Smooth muscle cell (in vitro differentiated cells): Measurements from ENCODE around the gene LOXHD1. TPM values are rescaled to one million over a fixed set of nuclear protein-coding genes. Genes with fewer than 3 reads are reported as not detected.

Source experiments
- DNase-seq: peaks from one replicate; lab custom pipeline; 2025; ENCODE audit not compliant: unreplicated experiment; lab: John Stamatoyannopoulos, UW
- H2AFZ ChIP-seq: fragments of 200-600 bp; sonication (generic); 2 replicates; pipeline ENCODE4 v1.6.0; 2016; ENCODE audit warnings: antibody characterized with exemption, low read depth, mild to moderate bottlenecking
- H3F3A ChIP-seq: fragments of 200-600 bp; sonication (generic); 2 replicates; pipeline ENCODE4 v1.6.0; 2017; ENCODE audit warnings: antibody characterized with exemption, low read depth
- H3K27ac ChIP-seq: fragments of 200-600 bp; sonication (generic); 2 replicates; pipeline ENCODE4 v1.5.1; 2016; ENCODE audit warnings: low read depth, mild to moderate bottlenecking
- H3K27me3 ChIP-seq: fragments of 200-600 bp; sonication (generic); 2 replicates; pipeline ENCODE4 v1.6.1; 2016; ENCODE audit warnings: low read depth, mild to moderate bottlenecking
- H3K36me3 ChIP-seq: fragments of 200-600 bp; sonication (generic); 2 replicates; pipeline ENCODE4 v1.5.1; 2016; ENCODE audit warnings: low read depth
- H3K4me1 ChIP-seq: fragments of 200-600 bp; sonication (generic); 2 replicates; pipeline ENCODE4 v1.5.1; 2016; ENCODE audit warnings: low read depth
- H3K4me2 ChIP-seq: fragments of 200-600 bp; sonication (generic); 2 replicates; pipeline ENCODE4 v1.6.0; 2016; ENCODE audit warnings: mild to moderate bottlenecking
- H3K4me3 ChIP-seq: fragments of 200-600 bp; sonication (generic); 2 replicates; pipeline ENCODE4 v1.5.1; 2016; ENCODE audit warnings: mild to moderate bottlenecking
- H3K79me2 ChIP-seq: fragments of 200-600 bp; sonication (generic); 2 replicates; pipeline ENCODE4 v1.6.0; 2016; ENCODE audit warnings: low read depth, mild to moderate bottlenecking
- H3K9ac ChIP-seq: fragments of 200-600 bp; sonication (generic); 2 replicates; pipeline ENCODE4 v1.6.0; 2016; ENCODE audit warnings: low read depth
- H3K9me3 ChIP-seq: fragments of 200-600 bp; sonication (generic); replicated peaks from 2 replicates; pipeline ENCODE4 v1.5.1; 2016; ENCODE audit warnings: low read depth
- H4K20me1 ChIP-seq: fragments of 200-600 bp; sonication (generic); 2 replicates; pipeline ENCODE4 v1.6.0; 2016; ENCODE audit warnings: low read depth
- CTCF ChIP-seq: fragments of 200-600 bp; sonication (generic); IDR thresholded peaks from 2 replicates; pipeline ENCODE4 v1.5.1; 2017; ENCODE audit warnings: borderline replicate concordance, mild to moderate bottlenecking, antibody characterized with exemption; ENCODE audit not compliant: insufficient read depth, poor library complexity, severe bottlenecking
- WGBS: methylation state at CpG from one replicate; pipeline ENCODE4 v1.1.7; 2016; ENCODE audit warnings: low lambda C conversion rate; 5-methylcytosine and 5-hydroxymethylcytosine counted together
- polyA plus RNA-seq: library from polyadenylated mRNA; unstranded; fragments of >200 nt; fragmentation: Nextera tagmentation; extraction: Ambion mirVana; gene quantifications from 2 replicates; pipeline ENCODE4 v1.2.1, GENCODE V29; 2016
- total RNA-seq: library from RNA; depleted of rRNA; stranded (reverse); fragments of >200 nt; gene quantifications from 2 replicates; pipeline ENCODE4 v1.2.3, GENCODE V29; 2014

The LOXHD1 gene
- total and polyA plus RNA-seq, 2 experiments from 2014 or later: not detected

- no peak overlapping the region for H3K9ac ChIP-seq
- H3F3A ChIP-seq: no peaks in the 10 kb centered on the region
- no peaks in the 10 kb centered on the region for H3K79me2 ChIP-seq
- no peak for TF ChIP-seq CTCF
- no peaks in the 10 kb centered on the region for H3K9me3 ChIP-seq
- no peak for DNase-seq
- H3K4me2 ChIP-seq: no peak overlapping the region
- no peak overlapping the region for H3K4me3 ChIP-seq
- H3K27me3 ChIP-seq: peaks cover 33% of the 10 kb centered on the region
- no peaks in the 10 kb centered on the region for H3K36me3 ChIP-seq
- H4K20me1 ChIP-seq: no peaks in the 10 kb centered on the region
- no peaks in the 10 kb centered on the region for H3K4me1 ChIP-seq
- H2AFZ ChIP-seq: no peak overlapping the region
- no peak overlapping the region for H3K27ac ChIP-seq
- WGBS: 89% methylated on average over 21 of the region's 21 CpGs
Measured at GRCh38 chr18:46477425-46478011, 179.5 kb downstream of the LOXHD1 start.

GRCh38 chr18:46475390-46475752 lies 181.6 kb downstream of the LOXHD1 start:
- no peak overlapping the region for H3K4me2 ChIP-seq
- peaks cover 33% of the 10 kb centered on the region for H3K27me3 ChIP-seq
- H3K79me2 ChIP-seq: no peaks in the 10 kb centered on the region
- H3K36me3 ChIP-seq: no peaks in the 10 kb centered on the region
- TF ChIP-seq CTCF: no peak
- no peaks in the 10 kb centered on the region for H3F3A ChIP-seq
- H3K4me3 ChIP-seq: no peak overlapping the region
- no peaks in the 10 kb centered on the region for H3K9me3 ChIP-seq
- no peak for DNase-seq
- 100% methylated on average over 4 of the region's 4 CpGs for WGBS
- H2AFZ ChIP-seq: no peak overlapping the region
- H3K4me1 ChIP-seq: no peaks in the 10 kb centered on the region
- H3K27ac ChIP-seq: no peak overlapping the region
- no peak overlapping the region for H3K9ac ChIP-seq
- no peaks in the 10 kb centered on the region for H4K20me1 ChIP-seq

- Histone ChIP-seq H3K36me3 (no peaks in the 10 kb centered on the region), H2AFZ (no peak overlapping the region), H3K4me2 (no peak overlapping the region), H3K27ac (no peak overlapping the region), H3K9me3 (no peaks in the 10 kb centered on the region), H3K4me1 (no peaks in the 10 kb centered on the region), H4K20me1 (no peaks in the 10 kb centered on the region), H3K27me3 (peaks cover 28% of the 10 kb centered on the region), H3K4me3 (no peak overlapping the region), H3K9ac (no peak overlapping the region), H3K79me2 (no peaks in the 10 kb centered on the region), H3F3A (no peaks in the 10 kb centered on the region)
- DNase-seq: no peak
- TF ChIP-seq CTCF: no peak
- 84% methylated on average over 14 of the region's 14 CpGs for WGBS
Measured at GRCh38 chr18:46474487-46475389, 182.3 kb downstream of the LOXHD1 start.
